GM19025 (cell line): ENCODE data around the gene GRIK4.

Experiments used
- ATAC-seq: cut with Tn5 transposase; IDR thresholded peaks from one replicate; pipeline ENCODE4 v1.9.1; 2021; ENCODE audit warnings: mild to moderate bottlenecking, low read depth, moderate library complexity; ENCODE audit not compliant: unreplicated experiment

GRIK4 gene

DNA sequence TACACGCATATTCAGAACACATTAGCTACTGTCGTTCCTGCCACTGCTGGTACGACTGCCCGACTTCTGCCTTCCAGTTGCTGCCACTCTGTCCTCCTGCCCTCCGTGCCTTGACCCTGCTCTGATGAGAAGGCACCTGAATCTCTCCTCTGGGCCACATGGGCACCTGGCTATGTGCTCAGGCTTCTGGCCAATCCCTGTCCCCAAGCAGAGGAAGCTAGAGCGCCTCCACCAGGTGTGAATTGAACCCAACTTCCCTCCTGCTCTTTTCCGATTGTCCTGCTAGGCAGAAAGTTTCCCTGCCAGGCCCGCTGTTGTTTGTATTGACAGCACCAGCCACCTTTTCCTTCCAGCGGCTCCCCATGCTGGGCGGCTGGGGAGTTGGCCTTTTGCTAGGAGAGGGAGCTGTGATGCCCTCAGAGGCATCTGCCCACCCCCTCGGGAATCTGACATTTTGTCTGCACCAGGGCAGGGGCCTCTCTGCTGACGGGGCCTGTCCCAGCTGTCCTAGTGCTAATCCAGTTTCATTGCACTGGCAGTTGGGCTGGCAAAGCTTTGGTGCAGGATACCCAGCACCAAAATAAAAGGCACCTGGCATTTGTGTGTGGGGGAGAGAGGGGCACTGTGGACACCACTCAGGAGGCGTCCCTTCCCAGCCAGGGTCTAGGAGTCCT lies 118.0 kb downstream of the GRIK4 start:
- ATAC-seq = no peak

DNA sequence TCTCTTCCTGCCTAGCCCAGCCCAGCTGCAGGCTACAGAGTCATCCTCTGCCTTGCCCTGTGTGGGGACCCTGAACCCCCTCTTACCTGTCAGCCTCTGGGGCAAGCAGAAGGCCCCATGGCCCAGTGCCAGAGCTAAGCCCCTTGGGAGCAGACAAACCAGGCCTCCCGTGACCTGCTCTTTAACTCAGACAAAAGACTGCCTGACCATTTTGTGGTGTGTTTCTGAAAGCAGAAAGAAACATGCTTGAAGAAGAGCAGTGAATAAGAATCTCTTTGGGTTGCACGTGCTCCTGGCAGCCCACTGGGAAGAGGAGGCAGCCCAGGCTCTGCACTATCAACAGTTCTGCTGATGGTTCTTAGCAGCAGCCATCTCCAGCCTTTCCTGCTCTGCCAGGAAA lies 118.6 kb downstream of the GRIK4 start:
- no peak for ATAC-seq

DNA sequence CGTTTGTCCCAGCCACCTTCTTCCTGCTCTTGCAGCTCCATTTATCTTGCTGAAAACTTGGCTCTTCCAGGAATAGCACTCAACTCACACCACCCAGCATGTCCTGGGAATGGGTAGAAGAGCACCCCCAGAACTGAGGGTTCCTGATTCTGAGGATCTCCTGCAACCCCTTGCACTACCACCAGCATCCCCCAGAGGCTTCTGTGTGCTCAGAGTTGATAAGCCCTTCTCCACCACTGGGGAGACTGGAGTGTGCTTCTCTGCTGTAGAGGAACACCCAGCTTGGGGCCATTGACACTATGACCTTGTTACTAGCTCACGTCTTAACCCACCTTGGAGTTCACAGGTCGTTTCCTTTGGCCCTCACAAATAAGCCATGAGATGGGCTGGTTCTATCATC lies 121.0 kb downstream of the GRIK4 start:
- ATAC-seq = no peak

- no peak for ATAC-seq
Observed at GRCh38 chr11:120633616-120634393, 122.3 kb downstream of the GRIK4 start.

DNA sequence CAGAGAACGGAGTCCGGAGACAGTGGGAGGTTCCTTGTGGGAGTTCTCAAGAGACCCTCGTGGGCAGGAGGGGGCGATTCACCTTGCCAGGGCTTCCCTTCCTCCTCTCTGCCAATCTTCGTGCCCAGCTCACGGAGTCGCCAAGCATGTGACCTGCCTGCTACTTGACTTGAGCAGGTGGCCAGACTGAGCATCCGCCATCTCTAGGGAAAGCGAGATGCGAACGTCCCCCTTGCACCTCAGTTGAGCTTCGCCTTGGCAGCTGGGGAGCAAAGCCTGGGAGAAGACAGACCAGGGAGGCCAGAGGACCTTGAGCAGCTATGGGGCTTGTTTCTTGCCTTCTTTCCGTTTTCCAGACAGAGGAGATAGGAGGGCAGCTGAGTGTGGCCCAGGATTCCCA lies 123.2 kb downstream of the GRIK4 start:
- no peak for ATAC-seq

DNA sequence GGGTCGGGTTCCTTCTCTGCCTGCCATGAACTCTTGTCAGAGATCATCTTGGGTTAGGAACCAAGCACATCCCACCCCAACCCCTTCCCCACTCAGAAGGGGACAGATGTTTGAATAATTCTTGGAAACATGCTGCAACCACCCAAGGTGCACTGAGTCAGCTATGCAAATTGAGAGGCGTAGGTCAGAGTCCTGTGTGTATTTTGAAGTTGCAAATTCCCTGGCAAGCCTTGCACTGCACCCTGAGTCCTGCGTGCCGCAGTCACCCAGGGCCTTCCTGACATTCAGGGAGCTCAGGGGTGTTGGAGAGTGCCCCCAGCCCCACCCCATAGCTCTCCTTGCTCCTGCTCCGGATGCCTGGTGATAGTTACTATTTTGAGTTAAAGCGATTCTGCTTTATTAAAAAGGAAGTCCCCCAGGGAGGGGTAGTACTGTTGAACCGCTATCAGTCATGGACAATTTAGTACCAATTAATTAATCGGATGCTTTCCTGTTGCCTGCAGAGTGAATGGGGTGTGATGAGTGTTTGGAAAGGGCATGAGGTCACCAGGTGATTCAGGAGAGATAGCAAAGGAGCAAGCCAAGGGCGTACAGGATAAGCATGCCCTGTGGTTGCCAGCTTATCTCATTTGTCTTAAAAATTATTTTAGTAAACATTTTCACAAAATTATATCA lies 123.7 kb downstream of the GRIK4 start:
- ATAC-seq = no peak

- no peak for ATAC-seq
Observed at GRCh38 chr11:120637131-120637530, 125.6 kb downstream of the GRIK4 start.

DNA sequence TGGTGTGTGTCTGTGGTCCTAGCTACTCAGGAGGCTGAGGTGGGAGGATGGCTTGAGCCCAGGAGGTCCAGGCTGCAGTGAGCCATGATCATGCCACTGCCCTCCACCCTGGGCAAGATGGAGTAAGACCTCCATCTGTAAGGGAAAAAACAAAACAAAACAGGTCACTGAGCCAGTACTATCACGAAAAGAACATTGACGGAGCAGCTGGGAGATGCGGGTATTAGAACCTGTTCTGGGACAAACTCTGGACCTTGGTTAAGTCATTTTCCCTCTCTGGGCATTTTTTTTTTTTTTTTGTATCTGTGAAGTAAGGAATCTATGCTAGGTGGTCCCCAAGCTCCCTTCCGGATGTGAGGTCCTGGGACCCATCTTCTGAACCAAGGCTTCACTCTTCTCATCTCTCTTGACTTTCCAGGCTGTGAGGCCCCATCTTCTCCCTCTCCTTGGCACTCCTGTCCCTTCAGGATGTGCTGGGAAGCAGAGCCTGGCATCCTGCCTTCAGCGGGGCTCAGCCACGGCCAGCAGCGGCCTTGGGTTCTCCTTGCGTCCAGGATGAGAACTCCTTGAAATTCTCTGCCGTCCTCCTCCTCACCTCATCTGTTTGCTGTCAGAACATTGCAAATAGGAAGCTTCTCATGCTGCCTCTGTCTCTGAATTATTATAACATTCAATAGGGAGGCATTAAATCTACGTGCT lies 130.8 kb downstream of the GRIK4 start:
- no peak for ATAC-seq

DNA sequence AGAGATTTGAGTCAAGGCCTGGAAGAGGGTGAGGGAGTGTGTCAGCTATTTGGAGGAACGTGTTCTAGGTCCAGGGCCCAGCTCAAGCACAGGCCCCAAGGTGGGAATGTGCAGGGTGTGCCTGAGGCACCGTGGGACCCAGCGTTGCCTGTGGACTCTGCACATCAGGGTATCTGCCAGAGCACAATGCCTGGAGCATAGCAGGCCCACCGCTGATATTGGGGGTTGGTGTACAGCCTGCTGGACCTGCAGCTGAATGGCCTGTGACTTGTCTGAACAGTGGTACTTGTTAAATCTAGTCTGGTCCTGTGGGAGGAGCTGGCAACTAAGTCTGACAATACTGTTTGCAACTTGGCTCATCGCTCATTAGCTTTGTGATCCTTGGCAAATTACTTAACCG lies 131.7 kb downstream of the GRIK4 start:
- ATAC-seq = no peak

DNA sequence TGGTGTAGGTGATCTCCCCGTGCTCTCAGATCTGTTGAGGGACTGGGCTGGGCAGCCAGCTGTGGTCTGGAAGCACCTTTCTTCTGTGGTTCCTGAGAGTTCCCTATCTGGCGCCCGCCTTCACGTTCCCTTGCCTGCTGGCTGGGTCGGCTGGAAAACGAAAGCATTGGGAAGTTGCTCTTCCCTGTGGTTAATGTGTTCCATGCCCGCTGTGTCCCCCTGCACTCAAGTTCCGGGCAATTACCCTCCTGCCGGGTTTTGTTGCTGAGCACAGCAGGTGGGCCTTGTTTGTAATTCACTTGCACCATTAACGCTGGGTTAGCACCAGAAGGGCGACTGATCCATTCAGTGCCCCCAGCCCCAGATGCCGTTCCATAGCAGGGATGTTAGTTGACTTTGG lies 134.1 kb downstream of the GRIK4 start:
- ATAC-seq = no peak

DNA sequence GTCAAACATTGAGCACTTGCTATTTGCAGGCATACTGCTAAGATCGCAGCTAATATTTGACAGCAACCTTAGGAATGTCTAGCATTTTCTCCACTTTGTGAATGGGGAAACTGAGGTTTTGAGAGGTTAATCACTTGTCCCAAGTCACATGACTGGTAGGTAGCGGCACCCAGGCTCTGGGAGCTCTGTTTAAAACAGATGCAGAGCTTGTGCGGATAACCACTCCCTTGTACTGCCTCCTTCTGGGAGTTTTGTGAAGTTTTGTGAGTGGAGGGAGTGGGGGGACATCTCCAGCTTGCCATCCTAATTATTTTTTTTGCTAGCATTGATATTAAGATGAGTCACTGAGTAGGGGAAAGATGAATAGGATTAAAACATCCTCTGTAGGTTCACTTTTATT lies 134.7 kb downstream of the GRIK4 start:
- ATAC-seq = no peak

- ATAC-seq = no peak
Observed at GRCh38 chr11:120647681-120648080, 136.1 kb downstream of the GRIK4 start.

- ATAC-seq = no peak
Observed at GRCh38 chr11:120648771-120649170, 137.2 kb downstream of the GRIK4 start.

DNA sequence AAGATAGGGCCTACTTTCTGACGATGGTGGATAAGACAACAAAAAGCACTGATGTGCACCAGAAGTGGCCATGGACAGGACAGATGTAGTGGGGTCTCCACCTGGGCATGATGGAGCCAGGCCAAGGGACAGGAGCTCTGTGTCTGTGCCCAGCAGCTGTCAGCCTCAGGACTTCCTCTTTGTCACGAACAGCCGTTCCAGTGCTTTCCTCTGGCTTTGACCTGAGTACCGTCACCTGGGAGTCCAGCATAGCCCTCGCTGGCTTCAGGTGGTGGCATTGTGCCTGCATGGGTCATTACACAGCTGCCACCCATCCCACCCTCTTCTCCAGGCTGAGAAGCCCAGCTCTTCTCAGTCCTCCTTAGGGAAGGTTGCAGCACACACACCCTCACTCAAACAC lies 137.8 kb downstream of the GRIK4 start:
- ATAC-seq = no peak

GRCh38 chr11:120651396-120651795 lies 139.8 kb downstream of the GRIK4 start:
- no peak for ATAC-seq

DNA sequence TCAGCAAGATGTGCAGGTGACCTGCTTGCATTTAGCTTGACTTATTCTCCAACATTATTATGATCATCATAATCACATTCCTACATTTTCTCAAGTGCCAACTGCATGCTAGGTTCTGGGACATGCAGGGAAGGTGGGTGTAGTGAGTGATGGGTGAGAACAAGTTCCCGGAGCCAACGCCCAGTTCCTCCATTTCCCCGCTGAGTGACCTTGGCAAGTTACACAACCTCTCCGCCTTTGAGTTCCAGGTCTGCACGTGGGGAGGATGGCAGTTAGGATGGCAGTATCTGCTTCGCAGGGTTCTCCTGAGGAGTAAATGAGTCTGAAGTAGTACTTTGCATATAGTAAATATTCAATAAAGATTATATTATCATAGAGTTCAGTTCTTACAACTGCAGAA lies 140.3 kb downstream of the GRIK4 start:
- ATAC-seq = no peak

DNA sequence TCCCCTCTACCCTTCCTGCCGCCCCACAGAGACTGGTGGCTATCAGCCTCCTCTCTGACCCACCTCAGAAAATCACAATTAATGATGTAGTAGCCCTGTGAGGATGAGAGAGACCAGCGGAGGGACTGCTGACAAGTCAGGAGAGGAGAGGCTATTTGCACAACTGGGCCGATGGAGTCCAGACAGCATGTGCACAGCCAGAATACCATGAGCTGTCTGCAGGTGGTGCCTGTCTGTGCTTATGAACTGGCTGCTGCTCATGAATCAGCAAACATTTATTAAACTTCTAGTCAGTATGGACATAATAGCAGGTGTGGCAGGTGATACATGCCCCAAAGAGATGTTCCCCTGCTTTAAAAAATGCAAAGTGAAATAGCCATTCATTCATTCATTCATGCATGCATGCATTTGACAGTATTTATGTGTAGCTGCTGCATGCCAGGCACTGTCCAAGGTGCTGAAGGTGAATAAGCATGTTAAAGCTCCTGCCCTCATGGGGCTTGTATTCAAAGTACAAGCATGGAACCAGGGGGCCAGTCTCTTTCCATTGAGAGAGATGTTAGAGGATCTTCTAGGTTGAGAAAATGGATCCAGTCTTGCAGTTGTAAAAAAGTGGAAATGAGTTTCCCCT lies 141.3 kb downstream of the GRIK4 start:
- no peak for ATAC-seq

DNA sequence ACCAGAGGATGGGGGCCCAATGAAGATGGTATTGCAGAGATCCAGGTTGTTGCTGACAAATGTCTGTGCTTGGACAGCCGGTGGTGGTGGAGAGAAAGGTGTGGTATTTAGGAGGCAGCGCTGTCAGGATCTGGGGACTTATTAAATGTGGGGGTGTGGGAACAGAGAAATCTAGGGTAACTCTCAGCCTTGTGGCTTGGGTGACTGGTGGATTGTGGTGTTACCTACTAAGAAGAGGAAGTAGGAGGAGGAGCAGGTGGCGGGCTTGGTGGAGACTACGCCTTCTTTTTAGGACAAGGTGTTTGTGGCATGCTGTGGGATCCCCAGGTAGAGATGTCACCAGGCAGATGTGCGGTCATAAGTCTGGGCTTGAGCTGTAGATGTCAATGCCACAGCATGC lies 144.0 kb downstream of the GRIK4 start:
- no peak for ATAC-seq

DNA sequence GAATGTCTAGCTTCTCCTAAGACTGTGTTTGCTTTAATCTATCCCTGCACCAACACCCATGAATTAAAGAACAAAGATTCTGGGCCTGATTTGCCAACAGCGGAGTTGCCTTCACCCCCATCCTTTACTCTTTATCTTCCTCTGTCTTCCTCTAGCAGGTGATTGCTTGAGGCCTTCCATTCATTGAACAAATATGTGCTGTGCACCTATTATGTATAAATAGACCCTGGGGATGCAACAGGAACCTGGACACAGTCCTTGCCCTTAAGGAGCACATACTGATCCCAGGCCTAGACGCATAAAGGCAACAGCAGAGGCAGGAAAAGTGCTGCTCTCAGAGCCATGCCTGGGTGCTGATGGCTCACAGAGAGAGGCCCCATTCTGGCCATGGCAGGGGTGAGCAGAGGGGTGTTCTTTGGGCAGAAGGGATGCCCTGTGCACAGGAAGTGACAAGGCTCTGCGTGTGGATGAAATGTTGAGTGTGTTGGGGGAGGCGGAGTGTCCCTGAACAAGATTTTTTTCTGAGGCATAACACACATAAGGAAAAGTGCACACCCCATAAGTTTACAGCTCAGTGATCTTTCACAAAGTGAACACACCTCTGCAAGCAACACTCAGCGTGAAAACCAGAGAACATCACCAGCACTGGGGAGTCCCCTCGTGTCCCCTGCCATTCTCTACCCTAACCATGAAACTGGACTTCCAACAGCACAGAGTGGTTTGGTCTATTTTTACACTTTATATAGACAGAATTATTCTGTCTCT lies 145.9 kb downstream of the GRIK4 start:
- peak; percentile 58 for ATAC-seq

DNA sequence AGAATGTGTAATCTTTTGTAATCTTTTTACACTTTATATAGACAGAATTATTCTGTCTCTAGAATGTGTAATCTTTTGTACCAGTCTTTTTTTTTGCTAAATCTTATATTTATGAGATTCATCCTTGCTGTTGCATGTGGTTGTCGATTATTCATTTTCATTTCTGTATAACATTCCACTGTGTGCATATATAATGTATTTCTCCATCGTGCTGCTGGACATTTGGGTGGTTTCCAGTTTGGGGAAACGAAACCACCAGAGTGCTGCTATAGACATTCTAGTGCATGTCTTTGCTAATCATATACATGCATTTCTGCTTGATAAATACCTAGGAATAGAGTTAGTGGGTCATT lies 146.5 kb downstream of the GRIK4 start:
- ATAC-seq = peak; percentile 60
